ENCODE data around the gene PLCD1.
"Not testable (repeated sequence)": the region's sequence is repeated elsewhere in the genome, so short reads cannot be mapped to it uniquely, and the experiment has no call there.

PLCD1 gene

DNA sequence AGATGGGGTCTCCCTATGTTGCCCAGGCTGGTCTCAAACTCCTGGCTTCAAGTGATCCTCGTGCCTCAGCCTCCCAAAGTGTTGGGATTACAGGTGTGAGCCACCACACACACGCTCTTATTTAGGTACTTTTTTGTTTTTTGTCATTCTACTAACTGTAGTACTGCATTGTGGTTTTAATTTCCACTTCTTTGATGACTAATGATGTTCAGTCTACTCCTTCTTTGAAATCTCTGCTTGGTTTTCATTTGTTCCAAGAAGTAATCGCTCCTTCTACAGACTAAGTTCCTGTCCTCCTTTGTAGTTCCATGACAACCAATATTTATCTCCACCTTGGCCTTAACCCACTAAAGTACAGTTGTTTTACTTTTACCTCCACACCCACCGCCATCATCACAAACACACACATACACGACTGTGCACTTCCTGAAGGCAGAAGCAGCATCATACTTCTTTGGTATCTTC is 9.0 kb upstream of the PLCD1 start:
- no peak for TF ChIP-seq Cebpa-rat (IDR thresholded peaks at IDR 0.05)
- no peaks in the 10 kb centered on the region for H3K36me3 ChIP-seq
- H3K4me2 ChIP-seq: peak overlapping the region; percentile 93 to 100 (median 98)
- H4K20me1 ChIP-seq: no peaks in the 10 kb centered on the region
- peaks cover 23 to 37% (median 27%) of the 10 kb centered on the region in 10 experiments for H3K4me1 ChIP-seq
- no peaks in the 10 kb centered on the region for H3K9me3 ChIP-seq (replicated peaks in 1 of 11)
- H3K27me3 ChIP-seq: no peaks in the 10 kb centered on the region
- peak overlapping the region in 7 of 11 experiments; percentile 38 to 72 (median 68); a peak in 9 of 22 replicates for H3K9ac ChIP-seq
- H3K4me3 ChIP-seq: peak overlapping the region; percentile 47 to 73 (median 62); a peak in 15 of 20 replicates
- peak overlapping the region in 5 of 11 experiments; percentile 58 to 79 (median 69); a peak in 9 of 22 replicates for H3K27ac ChIP-seq

DNA sequence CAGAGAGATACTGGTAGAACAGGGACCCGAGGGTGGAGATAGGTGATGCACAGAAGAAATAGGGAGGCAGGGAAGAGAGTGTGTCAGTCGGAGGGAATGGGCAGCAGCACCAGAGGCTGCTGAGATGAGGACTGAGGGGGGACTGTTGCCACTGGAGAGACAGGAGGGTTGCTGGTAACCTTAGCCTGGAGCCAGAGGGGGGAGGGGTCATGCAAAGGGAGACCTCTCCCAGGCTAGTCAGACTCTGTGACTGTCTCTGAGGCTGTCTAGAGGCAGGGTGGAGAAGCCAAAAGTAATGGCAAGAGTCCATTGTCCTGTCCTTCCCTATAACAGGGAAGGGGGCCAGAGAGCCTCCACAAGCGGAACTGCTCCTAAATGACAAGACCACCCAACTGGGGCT is 7.5 kb upstream of the PLCD1 start:
- TF ChIP-seq Cebpa-rat (IDR thresholded peaks at IDR 0.05): no peak
- Histone ChIP-seq H4K20me1 (no peaks in the 10 kb centered on the region), H3K27me3 (peaks cover 0 to 6% (median 3%) of the 10 kb centered on the region in 11 experiments; a peak in 11 of 22 replicates), H3K4me2 (no peak overlapping the region), H3K27ac (no peak overlapping the region), H3K4me3 (no peak overlapping the region), H3K36me3 (no peaks in the 10 kb centered on the region), H3K9ac (no peak overlapping the region), H3K4me1 (peaks cover 25 to 37% (median 30%) of the 10 kb centered on the region in 10 experiments), H3K9me3 (replicated peaks in 1 of 11) (no peaks in the 10 kb centered on the region)

GRCh38 chr3:38036286-38036685 is 6.8 kb upstream of the PLCD1 start:
- no peak overlapping the region for H3K4me3 ChIP-seq
- TF ChIP-seq Cebpa-rat (IDR thresholded peaks at IDR 0.05): no peak
- peaks cover 0 to 12% (median 9%) of the 10 kb centered on the region in 11 experiments; a peak in 18 of 22 replicates for H3K27me3 ChIP-seq
- H3K4me2 ChIP-seq: no peak overlapping the region
- H3K36me3 ChIP-seq: no peaks in the 10 kb centered on the region
- H4K20me1 ChIP-seq: no peaks in the 10 kb centered on the region
- no peak overlapping the region for H3K9ac ChIP-seq
- H3K4me1 ChIP-seq: peaks cover 25 to 43% (median 33%) of the 10 kb centered on the region in 10 experiments
- no peaks in the 10 kb centered on the region for H3K9me3 ChIP-seq (replicated peaks in 1 of 11)
- H3K27ac ChIP-seq: no peak overlapping the region

GRCh38 chr3:38034335-38034734 is 4.9 kb upstream of the PLCD1 start:
- H3K27me3 ChIP-seq: peaks cover 16 to 32% (median 28%) of the 10 kb centered on the region in 11 experiments
- H3K4me3 ChIP-seq; H3K9ac ChIP-seq; H3K36me3 ChIP-seq; H3K9me3 ChIP-seq (replicated peaks in 1 of 11); H3K27ac ChIP-seq; H4K20me1 ChIP-seq; H3K4me2 ChIP-seq: not testable (repeated sequence)
- H3K4me1 ChIP-seq: peaks cover 19 to 46% (median 34%) of the 10 kb centered on the region in 10 experiments

GRCh38 chr3:38033586-38033985 is 4.1 kb upstream of the PLCD1 start:
- H3K36me3 ChIP-seq; H3K4me2 ChIP-seq; H3K4me3 ChIP-seq; H3K9ac ChIP-seq; H4K20me1 ChIP-seq; H3K27ac ChIP-seq; H3K9me3 ChIP-seq (replicated peaks in 1 of 11): not testable (repeated sequence)
- Histone ChIP-seq H3K4me1 (peaks cover 11 to 38% (median 26%) of the 10 kb centered on the region in 10 experiments), H3K27me3 (peaks cover 24 to 39% (median 36%) of the 10 kb centered on the region in 11 experiments)

DNA sequence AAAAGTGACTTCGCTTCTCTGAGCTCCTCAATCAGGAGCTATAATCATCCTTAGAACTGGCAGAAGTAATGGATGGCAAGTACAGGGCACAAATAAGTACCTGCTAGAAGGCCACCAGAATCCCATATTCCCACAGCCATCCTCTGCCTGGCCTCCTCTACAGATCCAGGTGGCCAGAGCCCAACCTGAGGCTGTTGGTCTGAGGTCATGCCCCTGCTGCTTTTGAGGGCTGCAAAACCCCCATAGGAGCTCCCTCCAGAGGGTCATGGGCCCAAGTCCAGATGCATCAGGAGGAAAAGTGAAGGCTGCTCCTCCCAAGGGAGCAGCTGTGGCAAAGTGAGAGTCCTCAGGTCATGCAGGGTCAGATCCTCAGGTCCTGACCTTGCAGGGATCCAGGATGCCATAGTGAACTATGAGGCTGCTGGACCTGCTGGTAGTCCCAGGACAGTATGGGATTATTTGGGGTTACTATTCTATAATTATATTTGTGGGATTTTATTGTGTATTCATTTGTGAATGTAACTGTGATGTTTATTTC is 3.0 kb upstream of the PLCD1 start:
- no peak for TF ChIP-seq Cebpa-rat (IDR thresholded peaks at IDR 0.05)
- Histone ChIP-seq H3K4me2 (peak overlapping the region in 5 of 11 experiments; percentile 5 to 82 (median 27); a peak in 3 of 22 replicates), H3K4me1 (peaks cover 4 to 29% (median 20%) of the 10 kb centered on the region in 10 experiments; a peak in 15 of 20 replicates), H3K27me3 (peaks cover 36 to 51% (median 48%) of the 10 kb centered on the region in 11 experiments), H3K27ac (no peak overlapping the region), H3K9ac (no peak overlapping the region), H3K36me3 (no peaks in the 10 kb centered on the region), H3K9me3 (replicated peaks in 1 of 11) (peaks cover 0 to 7% (median 0%) of the 10 kb centered on the region in 11 experiments; a peak in 3 of 22 replicates), H3K4me3 (no peak overlapping the region), H4K20me1 (peaks cover 0 to 7% (median 0%) of the 10 kb centered on the region in 11 experiments; a peak in 4 of 22 replicates)

DNA sequence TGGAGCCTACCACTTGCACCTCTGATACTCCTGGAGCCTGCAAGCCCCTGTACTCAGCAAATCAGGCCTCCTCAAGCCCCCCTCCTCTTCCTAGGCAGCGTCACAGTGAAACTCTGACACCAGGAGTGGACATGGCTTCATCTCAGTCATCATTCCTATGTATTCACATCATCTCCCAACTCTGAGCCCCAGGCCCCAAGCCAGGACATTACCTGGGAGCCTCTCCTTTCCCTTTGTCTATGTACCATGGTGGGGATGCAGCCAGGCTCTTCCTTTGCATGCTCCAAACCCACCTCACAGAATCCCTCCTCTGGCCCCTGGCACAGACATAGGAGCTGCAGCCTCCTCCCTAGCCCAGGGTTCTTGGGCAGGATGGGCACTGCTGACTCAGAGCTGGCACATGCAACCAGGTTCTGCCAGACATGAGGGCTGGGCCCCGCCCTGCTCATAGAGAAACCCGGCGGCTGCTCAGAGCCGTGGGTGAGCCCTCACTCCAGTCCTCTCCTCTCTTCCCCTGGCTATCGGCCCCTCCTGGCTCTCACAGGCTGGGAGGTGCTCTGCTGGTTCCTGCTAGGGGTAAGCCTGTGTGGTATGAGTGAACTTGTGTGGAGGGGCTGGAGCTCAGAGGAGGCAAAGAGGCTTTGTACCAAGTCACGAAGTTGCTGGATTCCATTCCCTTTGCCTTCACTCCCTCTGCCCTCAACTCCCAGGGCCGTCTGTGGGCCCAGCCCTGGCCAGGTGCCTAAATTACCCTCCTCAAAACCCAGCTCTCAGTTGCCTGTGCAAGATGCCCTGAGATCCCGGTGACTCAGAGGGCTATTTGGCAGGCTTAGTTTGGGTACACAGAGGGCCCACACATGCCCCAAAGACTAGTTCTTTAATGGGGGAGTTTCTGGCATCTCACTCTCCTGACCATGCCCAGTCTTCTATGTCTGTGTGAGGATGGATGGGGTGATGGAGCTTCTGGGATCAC is 1.9 kb upstream of the PLCD1 start:
- Histone ChIP-seq H3K4me2 (peak overlapping the region in 5 of 11 experiments; percentile 15 to 82 (median 73); a peak in 9 of 22 replicates), H3K27ac (peak overlapping the region in 1 of 11 experiments; percentile 27; a peak in 2 of 22 replicates), H3K9me3 (replicated peaks in 1 of 11) (peaks cover 0 to 7% (median 0%) of the 10 kb centered on the region in 11 experiments; a peak in 3 of 22 replicates), H3K4me3 (no peak overlapping the region), H4K20me1 (peaks cover 0 to 7% (median 0%) of the 10 kb centered on the region in 11 experiments; a peak in 4 of 22 replicates), H3K4me1 (peaks cover 4 to 29% (median 20%) of the 10 kb centered on the region in 10 experiments; a peak in 15 of 20 replicates), H3K9ac (no peak overlapping the region; a peak in 1 of 22 replicates), H3K36me3 (no peaks in the 10 kb centered on the region), H3K27me3 (peaks cover 36 to 58% (median 52%) of the 10 kb centered on the region in 11 experiments)
- no peak for TF ChIP-seq Cebpa-rat (IDR thresholded peaks at IDR 0.05)

GRCh38 chr3:38030126-38031021 is 932 bp upstream of the PLCD1 start:
- Histone ChIP-seq H3K27ac (no peak overlapping the region; a peak in 1 of 22 replicates), H3K4me1 (peaks cover 13 to 39% (median 29%) of the 10 kb centered on the region in 10 experiments), H3K4me3 (peak overlapping the region in 8 of 10 experiments; percentile 18 to 62 (median 46); a peak in 13 of 20 replicates), H4K20me1 (peaks cover 0 to 7% (median 0%) of the 10 kb centered on the region in 11 experiments; a peak in 4 of 22 replicates), H3K27me3 (peaks cover 36 to 58% (median 52%) of the 10 kb centered on the region in 11 experiments), H3K4me2 (peak overlapping the region; percentile 52 to 85 (median 71); a peak in 21 of 22 replicates), H3K9me3 (replicated peaks in 1 of 11) (peaks cover 0 to 7% (median 0%) of the 10 kb centered on the region in 11 experiments; a peak in 3 of 22 replicates), H3K36me3 (no peaks in the 10 kb centered on the region), H3K9ac (peak overlapping the region in 3 of 11 experiments; percentile 31 to 59 (median 47); a peak in 4 of 22 replicates)
- TF ChIP-seq Cebpa-rat (IDR thresholded peaks at IDR 0.05): no peak
